Prostate gland (tissue), 2 donors: ENCODE measurements around the gene VWA8.

Experiments used
- CTCF ChIP-seq, 4 experiments: fragments of 200-600 bp in 2 of 4; fragments of 450-650 bp in 2 of 4; sonication (generic) in 2 of 4; IDR thresholded peaks; 1 replicate in 3 of 4; 2 replicates in 1 of 4; pipeline ENCODE4 v1.5.1; 2016 to 2019; ENCODE audit warnings: antibody characterized with exemption in 4 of 4, mild to moderate bottlenecking in 2 of 4, moderate library complexity in 2 of 4
- POLR2AphosphoS5 ChIP-seq: sonication (generic); formaldehyde crosslinking; IDR thresholded peaks from one replicate; pipeline ENCODE4 v1.6.1; 2017; ENCODE audit warnings: antibody characterized with exemption

GRCh38 chr13:41822560-41822959 is 138.3 kb downstream of the VWA8 start:
- no peak for TF ChIP-seq CTCF (IDR thresholded peaks at IDR 0.05)
- no peak for TF ChIP-seq POLR2AphosphoS5
